ENCODE results near the gene CNKSR1. TPM values are rescaled to one million over a fixed set of nuclear protein-coding genes. Genes with fewer than 3 reads are reported as not detected.

Gene CNKSR1
- polyA plus RNA-seq, 1 of the 3 experiments (the other 2 are of a cell fraction): 0.49 TPM

DNA sequence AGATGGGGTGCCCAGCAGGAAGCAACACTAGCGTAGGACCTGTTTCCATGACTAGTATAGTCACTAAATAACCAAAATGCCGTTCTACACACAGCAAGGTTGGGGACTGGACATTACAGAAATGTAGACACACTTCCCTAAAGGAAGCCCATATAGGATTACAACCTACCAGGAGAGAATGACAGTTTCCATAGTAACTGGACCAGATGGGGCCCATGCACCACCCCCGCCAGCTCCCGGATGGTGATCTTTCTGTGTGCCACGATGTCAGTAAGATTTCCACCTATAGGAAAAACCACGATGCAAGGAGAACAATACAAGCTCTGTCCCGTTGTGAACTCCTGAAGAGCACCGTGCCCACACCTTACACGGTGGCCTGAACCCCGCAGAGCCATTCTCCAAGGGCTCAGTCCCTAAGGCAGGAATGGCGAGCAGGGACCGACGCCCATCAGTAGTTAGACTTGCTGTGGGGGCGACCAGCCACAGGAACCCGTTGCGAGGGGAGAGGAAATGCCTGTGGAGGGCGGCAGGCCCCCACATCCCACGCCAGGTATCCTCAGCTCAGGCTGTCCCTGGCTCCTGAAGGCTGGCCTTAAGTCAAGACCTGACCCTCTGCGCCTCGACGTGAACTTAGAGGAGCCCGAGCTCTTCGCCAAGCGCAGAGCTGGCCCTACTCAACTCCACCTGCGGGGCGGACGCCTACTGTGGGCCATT lies 43.1 kb downstream of the CNKSR1 start (continued):
- TF ChIP-seq MXI1 (IDR thresholded peaks at IDR 0.05; ENCODE audit: low read depth, low read length) (no peak), SMC3 (IDR thresholded peaks at IDR 0.05; ENCODE audit: low read depth, low read length) (no peak)
- TF ChIP-seq, protein P1, sequence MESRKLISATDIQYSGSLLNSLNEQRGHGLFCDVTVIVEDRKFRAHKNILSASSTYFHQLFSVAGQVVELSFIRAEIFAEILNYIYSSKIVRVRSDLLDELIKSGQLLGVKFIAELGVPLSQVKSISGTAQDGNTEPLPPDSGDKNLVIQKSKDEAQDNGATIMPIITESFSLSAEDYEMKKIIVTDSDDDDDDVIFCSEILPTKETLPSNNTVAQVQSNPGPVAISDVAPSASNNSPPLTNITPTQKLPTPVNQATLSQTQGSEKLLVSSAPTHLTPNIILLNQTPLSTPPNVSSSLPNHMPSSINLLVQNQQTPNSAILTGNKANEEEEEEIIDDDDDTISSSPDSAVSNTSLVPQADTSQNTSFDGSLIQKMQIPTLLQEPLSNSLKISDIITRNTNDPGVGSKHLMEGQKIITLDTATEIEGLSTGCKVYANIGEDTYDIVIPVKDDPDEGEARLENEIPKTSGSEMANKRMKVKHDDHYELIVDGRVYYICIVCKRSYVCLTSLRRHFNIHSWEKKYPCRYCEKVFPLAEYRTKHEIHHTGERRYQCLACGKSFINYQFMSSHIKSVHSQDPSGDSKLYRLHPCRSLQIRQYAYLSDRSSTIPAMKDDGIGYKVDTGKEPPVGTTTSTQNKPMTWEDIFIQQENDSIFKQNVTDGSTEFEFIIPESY (IDR thresholded peaks at IDR 0.05; ENCODE audit: borderline replicate concordance, low read depth): no peak
- TF ChIP-seq, protein P2, sequence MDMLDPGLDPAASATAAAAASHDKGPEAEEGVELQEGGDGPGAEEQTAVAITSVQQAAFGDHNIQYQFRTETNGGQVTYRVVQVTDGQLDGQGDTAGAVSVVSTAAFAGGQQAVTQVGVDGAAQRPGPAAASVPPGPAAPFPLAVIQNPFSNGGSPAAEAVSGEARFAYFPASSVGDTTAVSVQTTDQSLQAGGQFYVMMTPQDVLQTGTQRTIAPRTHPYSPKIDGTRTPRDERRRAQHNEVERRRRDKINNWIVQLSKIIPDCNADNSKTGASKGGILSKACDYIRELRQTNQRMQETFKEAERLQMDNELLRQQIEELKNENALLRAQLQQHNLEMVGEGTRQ (IDR thresholded peaks at IDR 0.05; ENCODE audit: borderline replicate concordance, low read depth, low read length): no peak

GRCh38 chr1:26221094-26221493 lies 43.8 kb downstream of the CNKSR1 start:
- no peak for DNase-seq
- Histone ChIP-seq H3K79me2 (ENCODE audit: insufficient read depth) (no peaks in the 10 kb centered on the region), H2AFZ (ENCODE audit: low read depth) (no peak overlapping the region), H3K4me2 (no peak overlapping the region), H3K27ac (ENCODE audit: low read depth in 2 of 2, low read length in 1 of 2) (no peak overlapping the region), H3K36me3 (replicated peaks in 1 of 2; ENCODE audit: control insufficient read depth in 1 of 2, insufficient read depth in 2 of 2, low read length in 1 of 2) (no peaks in the 10 kb centered on the region), H3K9me2 (no peaks in the 10 kb centered on the region), H3K9ac (no peak overlapping the region), H3K9me3 (no peaks in the 10 kb centered on the region), H4K20me1 (ENCODE audit: insufficient read depth) (no peaks in the 10 kb centered on the region), H3F3A (replicated peaks; ENCODE audit: insufficient read depth) (no peaks in the 10 kb centered on the region), H3K27me3 (ENCODE audit: insufficient read depth) (peaks cover 6% of the 10 kb centered on the region; the same call in 1 of the 2 replicates), H3K4me1 (ENCODE audit: control insufficient read depth in 1 of 2, insufficient read depth in 2 of 2, low read depth in 1 of 2, low read length in 1 of 2) (peaks cover 0 to 2% of the 10 kb centered on the region in 2 experiments; a peak in 1 of 4 replicates), H3K4me3 (ENCODE audit: low read depth in 2 of 2, low read length in 1 of 2) (no peak overlapping the region)
- TF ChIP-seq PBX3 (IDR thresholded peaks at IDR 0.05) (no peak), SIN3A (IDR thresholded peaks at IDR 0.05; ENCODE audit: borderline replicate concordance, low read depth, low read length) (no peak), JUND (IDR thresholded peaks at IDR 0.05) (no peak), ELF1 (IDR thresholded peaks at IDR 0.05) (no peak), TAF1 (IDR thresholded peaks at IDR 0.05; ENCODE audit: borderline replicate concordance, low read depth, low read length) (no peak), GATA2 (CRISPR knock-in tag; IDR thresholded peaks at IDR 0.05) (no peak), MXI1 (IDR thresholded peaks at IDR 0.05; ENCODE audit: low read depth, low read length) (no peak)
- TF ChIP-seq, protein P2 (IDR thresholded peaks at IDR 0.05; ENCODE audit: borderline replicate concordance, low read depth, low read length): no peak
- TF ChIP-seq, protein P1 (IDR thresholded peaks at IDR 0.05; ENCODE audit: borderline replicate concordance, low read depth): no peak
- TF ChIP-seq, protein P3, sequence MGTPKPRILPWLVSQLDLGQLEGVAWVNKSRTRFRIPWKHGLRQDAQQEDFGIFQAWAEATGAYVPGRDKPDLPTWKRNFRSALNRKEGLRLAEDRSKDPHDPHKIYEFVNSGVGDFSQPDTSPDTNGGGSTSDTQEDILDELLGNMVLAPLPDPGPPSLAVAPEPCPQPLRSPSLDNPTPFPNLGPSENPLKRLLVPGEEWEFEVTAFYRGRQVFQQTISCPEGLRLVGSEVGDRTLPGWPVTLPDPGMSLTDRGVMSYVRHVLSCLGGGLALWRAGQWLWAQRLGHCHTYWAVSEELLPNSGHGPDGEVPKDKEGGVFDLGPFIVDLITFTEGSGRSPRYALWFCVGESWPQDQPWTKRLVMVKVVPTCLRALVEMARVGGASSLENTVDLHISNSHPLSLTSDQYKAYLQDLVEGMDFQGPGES (IDR thresholded peaks at IDR 0.05; ENCODE audit: low read depth, low read length): no peak
- TF ChIP-seq, protein P4, sequence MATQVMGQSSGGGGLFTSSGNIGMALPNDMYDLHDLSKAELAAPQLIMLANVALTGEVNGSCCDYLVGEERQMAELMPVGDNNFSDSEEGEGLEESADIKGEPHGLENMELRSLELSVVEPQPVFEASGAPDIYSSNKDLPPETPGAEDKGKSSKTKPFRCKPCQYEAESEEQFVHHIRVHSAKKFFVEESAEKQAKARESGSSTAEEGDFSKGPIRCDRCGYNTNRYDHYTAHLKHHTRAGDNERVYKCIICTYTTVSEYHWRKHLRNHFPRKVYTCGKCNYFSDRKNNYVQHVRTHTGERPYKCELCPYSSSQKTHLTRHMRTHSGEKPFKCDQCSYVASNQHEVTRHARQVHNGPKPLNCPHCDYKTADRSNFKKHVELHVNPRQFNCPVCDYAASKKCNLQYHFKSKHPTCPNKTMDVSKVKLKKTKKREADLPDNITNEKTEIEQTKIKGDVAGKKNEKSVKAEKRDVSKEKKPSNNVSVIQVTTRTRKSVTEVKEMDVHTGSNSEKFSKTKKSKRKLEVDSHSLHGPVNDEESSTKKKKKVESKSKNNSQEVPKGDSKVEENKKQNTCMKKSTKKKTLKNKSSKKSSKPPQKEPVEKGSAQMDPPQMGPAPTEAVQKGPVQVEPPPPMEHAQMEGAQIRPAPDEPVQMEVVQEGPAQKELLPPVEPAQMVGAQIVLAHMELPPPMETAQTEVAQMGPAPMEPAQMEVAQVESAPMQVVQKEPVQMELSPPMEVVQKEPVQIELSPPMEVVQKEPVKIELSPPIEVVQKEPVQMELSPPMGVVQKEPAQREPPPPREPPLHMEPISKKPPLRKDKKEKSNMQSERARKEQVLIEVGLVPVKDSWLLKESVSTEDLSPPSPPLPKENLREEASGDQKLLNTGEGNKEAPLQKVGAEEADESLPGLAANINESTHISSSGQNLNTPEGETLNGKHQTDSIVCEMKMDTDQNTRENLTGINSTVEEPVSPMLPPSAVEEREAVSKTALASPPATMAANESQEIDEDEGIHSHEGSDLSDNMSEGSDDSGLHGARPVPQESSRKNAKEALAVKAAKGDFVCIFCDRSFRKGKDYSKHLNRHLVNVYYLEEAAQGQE (IDR thresholded peaks at IDR 0.05; ENCODE audit: low read depth, low read length): no peak
- CTCF ChIA-PET: interaction anchor here (1.3 to 3.4 kb wide), 2 partner anchors 13 to 15 kb away, joined by 3 to 13 read pairs; partner anchors contain the start of gene CEP85
- POLR2A ChIA-PET: no interaction called here
- WGBS (ENCODE audit: low lambda C conversion rate): 85% methylated on average over 2 of the region's 2 CpGs
